Measurements from ENCODE around the gene TEN1.

TEN1 gene

GRCh38 chr17:76022973-76023899, 44.2 kb downstream of the TEN1 start:
- no peak for DNase-seq
- H3K4me1 Mint-ChIP-seq (ENCODE audit: low read depth) = no peaks in the 10 kb centered on the region
- peak overlapping the region; percentile 70 for H3K27ac Mint-ChIP-seq
- no peaks in the 10 kb centered on the region for H3K27me3 Mint-ChIP-seq
- no peak overlapping the region for H3K4me3 Mint-ChIP-seq
- no peaks in the 10 kb centered on the region for H3K36me3 Mint-ChIP-seq (ENCODE audit: low read depth)
- H3K9me3 Mint-ChIP-seq = no peaks in the 10 kb centered on the region

GRCh38 chr17:76023900-76024237, 44.8 kb downstream of the TEN1 start:
- no peaks in the 10 kb centered on the region for H3K9me3 Mint-ChIP-seq
- H3K4me3 Mint-ChIP-seq = no peak overlapping the region
- H3K4me1 Mint-ChIP-seq (ENCODE audit: low read depth) = peaks cover 3% of the 10 kb centered on the region
- no peak for DNase-seq
- no peaks in the 10 kb centered on the region for H3K36me3 Mint-ChIP-seq (ENCODE audit: low read depth)
- H3K27me3 Mint-ChIP-seq = no peaks in the 10 kb centered on the region
- H3K27ac Mint-ChIP-seq = no peak overlapping the region

GRCh38 chr17:76024353-76024752, 45.3 kb downstream of the TEN1 start:
- Mint-ChIP-seq H3K9me3 (no peaks in the 10 kb centered on the region), H3K4me3 (no peak overlapping the region), H3K27me3 (no peaks in the 10 kb centered on the region), H3K36me3 (ENCODE audit: low read depth) (no peaks in the 10 kb centered on the region), H3K27ac (no peak overlapping the region), H3K4me1 (ENCODE audit: low read depth) (peaks cover 8% of the 10 kb centered on the region)
- DNase-seq = no peak

GRCh38 chr17:76025294-76025693, 46.3 kb downstream of the TEN1 start:
- Mint-ChIP-seq H3K27ac (no peak overlapping the region), H3K36me3 (ENCODE audit: low read depth) (no peaks in the 10 kb centered on the region), H3K27me3 (no peaks in the 10 kb centered on the region), H3K4me1 (ENCODE audit: low read depth) (peaks cover 15% of the 10 kb centered on the region), H3K9me3 (no peaks in the 10 kb centered on the region), H3K4me3 (no peak overlapping the region)
- no peak for DNase-seq

GRCh38 chr17:76026714-76027158, 47.7 kb downstream of the TEN1 start:
- H3K36me3 Mint-ChIP-seq (ENCODE audit: low read depth) = no peaks in the 10 kb centered on the region
- H3K4me3 Mint-ChIP-seq = no peak overlapping the region
- no peaks in the 10 kb centered on the region for H3K27me3 Mint-ChIP-seq
- no peaks in the 10 kb centered on the region for H3K9me3 Mint-ChIP-seq
- H3K4me1 Mint-ChIP-seq (ENCODE audit: low read depth) = peaks cover 15% of the 10 kb centered on the region
- H3K27ac Mint-ChIP-seq = no peak overlapping the region
- DNase-seq = no peak

- no peaks in the 10 kb centered on the region for H3K27me3 Mint-ChIP-seq
- H3K27ac Mint-ChIP-seq = no peak within 1 kb of the TSS
- no peaks in the 10 kb centered on the region for H3K36me3 Mint-ChIP-seq (ENCODE audit: low read depth)
- no peaks in the 10 kb centered on the region for H3K9me3 Mint-ChIP-seq
- H3K4me1 Mint-ChIP-seq (ENCODE audit: low read depth) = peaks cover 15% of the 10 kb centered on the region
- no peak within 1 kb of the TSS for H3K4me3 Mint-ChIP-seq
- DNase-seq = no peak
Measured at GRCh38 chr17:76027159-76027839, 48.3 kb downstream of the TEN1 start, which contains the start of gene EVPL. Gene EVPL (minus strand): TSS chr17:76027306. CDS start chr17:76027198, 108 bp downstream.

GRCh38 chr17:76032073-76032779, 53.2 kb downstream of the TEN1 start:
- no peaks in the 10 kb centered on the region for H3K9me3 Mint-ChIP-seq
- no peak overlapping the region for H3K27ac Mint-ChIP-seq
- H3K4me1 Mint-ChIP-seq (ENCODE audit: low read depth) = peaks cover 20% of the 10 kb centered on the region
- no peak overlapping the region for H3K4me3 Mint-ChIP-seq
- peaks cover 10% of the 10 kb centered on the region for H3K36me3 Mint-ChIP-seq (ENCODE audit: low read depth)
- H3K27me3 Mint-ChIP-seq = no peaks in the 10 kb centered on the region
- no peak for DNase-seq

- no peaks in the 10 kb centered on the region for H3K27me3 Mint-ChIP-seq
- DNase-seq = no peak
- peaks cover 20% of the 10 kb centered on the region for H3K4me1 Mint-ChIP-seq (ENCODE audit: low read depth)
- no peak overlapping the region for H3K27ac Mint-ChIP-seq
- no peaks in the 10 kb centered on the region for H3K9me3 Mint-ChIP-seq
- H3K36me3 Mint-ChIP-seq (ENCODE audit: low read depth) = peaks cover 15% of the 10 kb centered on the region
- no peak overlapping the region for H3K4me3 Mint-ChIP-seq
Measured at GRCh38 chr17:76032780-76033108, 53.7 kb downstream of the TEN1 start.

- no peaks in the 10 kb centered on the region for H3K27me3 Mint-ChIP-seq
- H3K4me3 Mint-ChIP-seq = no peak overlapping the region
- H3K9me3 Mint-ChIP-seq = no peaks in the 10 kb centered on the region
- no peak for DNase-seq
- peaks cover 20% of the 10 kb centered on the region for H3K4me1 Mint-ChIP-seq (ENCODE audit: low read depth)
- no peak overlapping the region for H3K27ac Mint-ChIP-seq
- H3K36me3 Mint-ChIP-seq (ENCODE audit: low read depth) = peaks cover 19% of the 10 kb centered on the region
Measured at GRCh38 chr17:76033139-76033538, 54.1 kb downstream of the TEN1 start.

GRCh38 chr17:76034428-76035350, 55.6 kb downstream of the TEN1 start:
- no peak overlapping the region for H3K27ac Mint-ChIP-seq
- H3K36me3 Mint-ChIP-seq (ENCODE audit: low read depth) = peaks cover 35% of the 10 kb centered on the region
- H3K27me3 Mint-ChIP-seq = no peaks in the 10 kb centered on the region
- H3K9me3 Mint-ChIP-seq = no peaks in the 10 kb centered on the region
- no peak for DNase-seq
- no peak overlapping the region for H3K4me3 Mint-ChIP-seq
- peaks cover 9% of the 10 kb centered on the region for H3K4me1 Mint-ChIP-seq (ENCODE audit: low read depth)

GRCh38 chr17:76036497-76037261, 57.6 kb downstream of the TEN1 start:
- H3K36me3 Mint-ChIP-seq (ENCODE audit: low read depth) = peaks cover 55% of the 10 kb centered on the region
- peak overlapping the region; percentile 49 for H3K27ac Mint-ChIP-seq
- DNase-seq = no peak
- no peaks in the 10 kb centered on the region for H3K27me3 Mint-ChIP-seq
- H3K4me1 Mint-ChIP-seq (ENCODE audit: low read depth) = peaks cover 5% of the 10 kb centered on the region
- no peaks in the 10 kb centered on the region for H3K9me3 Mint-ChIP-seq
- no peak overlapping the region for H3K4me3 Mint-ChIP-seq

GRCh38 chr17:76038050-76038449, 59.0 kb downstream of the TEN1 start:
- H3K4me1 Mint-ChIP-seq (ENCODE audit: low read depth) = peaks cover 5% of the 10 kb centered on the region
- H3K27ac Mint-ChIP-seq = peak overlapping the region; percentile 56
- no peak for DNase-seq
- no peaks in the 10 kb centered on the region for H3K9me3 Mint-ChIP-seq
- H3K36me3 Mint-ChIP-seq (ENCODE audit: low read depth) = peaks cover 66% of the 10 kb centered on the region
- H3K27me3 Mint-ChIP-seq = no peaks in the 10 kb centered on the region
- no peak overlapping the region for H3K4me3 Mint-ChIP-seq

GRCh38 chr17:76039121-76039520, 60.1 kb downstream of the TEN1 start:
- no peaks in the 10 kb centered on the region for H3K9me3 Mint-ChIP-seq
- H3K27ac Mint-ChIP-seq = peak overlapping the region; percentile 56
- H3K4me3 Mint-ChIP-seq = no peak overlapping the region
- peaks cover 77% of the 10 kb centered on the region for H3K36me3 Mint-ChIP-seq (ENCODE audit: low read depth)
- peaks cover 5% of the 10 kb centered on the region for H3K4me1 Mint-ChIP-seq (ENCODE audit: low read depth)
- no peaks in the 10 kb centered on the region for H3K27me3 Mint-ChIP-seq
- DNase-seq = no peak
